NCI-H1417 (cell line): Measurements from ENCODE around the gene ZMYM3.
A peak's percentile ranks its signal among the peaks of the same experiment; 100 is the strongest.

Experiments used
- DNase-seq, 3 experiments: peaks; one replicate each; lab custom pipeline; 2025; lab: John Stamatoyannopoulos, UW

Gene ZMYM3

DNA sequence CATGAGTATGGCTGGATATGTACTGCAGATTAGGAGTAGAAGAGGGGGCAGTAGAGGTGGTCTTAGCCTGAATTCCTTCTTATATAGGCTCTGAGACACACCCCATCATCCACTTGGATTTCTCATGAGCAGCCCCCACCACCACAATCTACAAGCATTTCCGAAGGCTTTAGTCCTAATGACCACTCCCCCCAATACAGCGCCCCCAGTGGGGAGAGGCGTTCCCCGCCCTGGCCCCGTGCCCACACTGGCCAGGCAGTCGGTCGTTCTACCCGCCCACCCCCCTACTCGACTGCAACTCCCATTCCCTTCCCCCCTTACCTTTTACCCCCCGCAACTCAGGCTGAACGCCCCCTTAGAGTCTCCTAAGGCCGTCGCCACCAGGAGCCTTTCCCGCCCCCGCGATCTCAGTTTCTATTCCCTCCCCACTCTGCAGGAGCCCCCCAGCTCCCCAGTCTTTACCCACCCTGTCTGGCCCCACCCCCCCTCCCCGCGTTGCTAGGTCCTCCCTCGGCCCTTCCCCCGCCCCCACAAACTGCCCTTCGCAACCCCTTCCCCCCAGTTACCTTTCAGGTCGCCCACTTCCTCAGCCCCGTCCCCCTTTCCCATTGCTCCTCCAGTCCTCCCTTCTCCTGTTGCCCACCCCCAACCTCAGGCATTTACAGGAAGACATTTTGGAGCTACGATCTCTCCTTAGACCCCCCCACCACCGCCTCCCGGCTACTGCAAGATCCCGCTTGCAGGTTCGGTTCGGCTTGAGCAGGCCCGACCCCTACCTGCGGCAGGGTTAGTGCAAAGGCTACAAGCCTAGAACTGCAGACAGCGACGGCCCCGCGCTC, 468 bp downstream of the ZMYM3 start:
- peak; percentile 2 to 67 (median 33) for DNase-seq

DNA sequence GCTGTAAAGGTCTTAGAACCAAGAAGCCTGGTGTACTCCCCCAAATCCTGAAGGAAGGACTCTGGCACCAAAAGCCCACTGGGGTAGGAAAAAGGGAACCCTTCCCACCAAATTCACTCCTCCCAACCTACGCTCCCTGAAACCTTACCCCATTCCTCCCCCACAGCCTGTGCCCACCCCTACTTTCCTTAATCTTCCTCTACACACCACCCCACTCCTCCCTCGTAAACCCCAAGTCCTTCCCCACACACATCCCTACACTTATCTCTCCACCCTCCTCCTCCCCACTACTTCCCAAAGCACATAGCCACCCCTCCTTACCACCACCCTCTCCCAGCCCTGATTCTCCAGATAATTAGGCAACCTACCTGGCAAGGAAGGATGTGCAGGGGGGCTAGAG, 1.7 kb downstream of the ZMYM3 start:
- no peak for DNase-seq

DNA sequence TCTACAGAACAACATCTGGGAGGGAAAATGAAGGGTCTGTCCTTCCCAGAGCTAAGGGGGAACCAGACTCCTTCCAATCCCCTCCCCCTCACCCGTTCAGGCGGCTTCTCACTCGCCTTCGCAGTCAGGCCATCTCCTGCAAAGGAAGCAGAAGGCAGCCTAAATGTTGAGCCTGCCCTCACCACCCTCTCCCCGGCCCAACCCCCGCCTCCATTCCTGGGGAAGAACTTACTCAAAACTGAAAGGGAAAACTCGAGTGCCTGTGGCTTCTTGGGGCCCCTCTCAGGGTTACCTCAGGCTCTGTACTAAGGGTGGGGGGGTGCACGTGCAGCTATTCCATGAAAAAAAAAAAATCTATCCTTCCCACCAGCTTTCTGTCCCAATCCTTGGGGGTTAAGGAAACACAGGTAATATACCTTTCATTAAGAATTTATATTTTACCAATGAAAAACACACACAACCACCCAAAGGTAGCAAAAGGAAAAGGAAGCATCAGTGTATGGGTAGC, 2.4 kb downstream of the ZMYM3 start:
- DNase-seq: no peak

DNA sequence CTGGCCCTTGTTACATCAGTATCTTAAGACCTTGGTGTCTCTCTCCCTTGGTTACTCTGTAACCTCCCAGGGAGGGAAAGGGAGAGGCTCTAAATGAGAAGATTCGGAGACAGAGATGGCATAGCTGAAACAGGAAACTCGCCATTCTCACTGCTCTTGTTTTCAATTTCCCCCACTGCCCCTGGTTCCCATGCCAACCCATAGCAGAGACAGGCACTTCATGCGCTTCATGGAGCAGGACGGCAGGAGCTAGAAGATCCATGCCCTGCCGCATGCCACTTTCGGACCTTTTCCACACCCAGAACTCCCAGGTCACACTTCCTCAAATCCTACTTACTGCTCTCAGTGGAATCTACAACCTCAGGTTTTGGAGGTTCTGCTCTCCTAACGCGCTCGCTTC, 3.1 kb downstream of the ZMYM3 start:
- DNase-seq: no peak

DNA sequence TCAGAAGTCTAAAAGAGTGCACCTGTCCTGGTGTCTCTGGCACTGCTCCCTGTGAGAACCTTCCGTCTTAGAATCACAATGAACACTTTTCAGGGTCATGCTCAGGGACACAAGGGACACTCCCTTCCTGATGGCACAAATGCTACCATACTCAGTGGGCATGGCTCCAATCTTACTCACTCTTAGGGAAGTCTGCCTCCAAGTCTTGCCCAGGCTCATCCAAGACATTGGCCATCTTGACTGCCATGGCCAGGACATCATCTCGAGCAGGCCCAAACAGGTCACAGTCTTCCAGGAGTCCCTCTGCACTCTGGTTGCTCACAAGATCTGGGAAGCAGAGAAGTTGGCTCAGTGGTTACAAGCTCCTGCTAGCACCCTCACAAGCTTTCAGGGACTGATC, 8.8 kb downstream of the ZMYM3 start:
- DNase-seq: no peak

DNA sequence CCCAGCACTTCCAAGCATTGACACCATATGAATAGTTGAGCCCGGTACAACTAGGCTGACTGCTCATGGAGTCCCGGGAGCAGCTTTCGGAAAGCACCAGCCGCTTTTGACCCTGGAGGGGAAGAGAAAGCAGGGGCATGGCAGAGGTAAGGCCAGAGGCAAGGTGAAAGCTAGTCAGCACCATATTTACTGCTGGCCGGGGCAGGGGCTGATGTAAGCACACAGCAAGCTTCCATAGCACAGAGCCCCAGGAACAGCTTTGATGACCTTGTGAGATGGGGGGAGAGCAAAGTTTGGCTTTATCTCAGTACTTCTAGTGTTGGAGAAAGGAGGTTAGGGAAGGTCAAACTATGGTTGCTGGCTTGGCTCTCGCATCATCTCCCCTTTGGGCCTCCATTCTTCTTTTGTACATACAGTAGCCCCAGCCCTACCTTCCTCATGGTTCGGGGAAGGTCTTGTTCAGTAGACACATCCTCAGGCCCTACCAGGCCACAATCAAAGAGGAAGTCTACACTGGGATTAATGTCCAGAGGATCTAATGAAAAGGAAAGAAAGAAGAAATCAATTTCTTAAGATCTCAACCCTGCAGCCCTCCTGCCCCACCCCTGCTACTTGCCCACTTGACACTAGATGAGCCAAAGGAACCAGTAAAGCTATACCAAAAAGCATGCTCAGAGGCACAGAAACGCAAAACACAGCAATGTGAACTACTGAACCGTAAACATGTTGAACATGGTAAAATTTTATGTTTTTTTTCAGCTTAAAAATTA, 9.4 kb downstream of the ZMYM3 start:
- DNase-seq: no peak

DNA sequence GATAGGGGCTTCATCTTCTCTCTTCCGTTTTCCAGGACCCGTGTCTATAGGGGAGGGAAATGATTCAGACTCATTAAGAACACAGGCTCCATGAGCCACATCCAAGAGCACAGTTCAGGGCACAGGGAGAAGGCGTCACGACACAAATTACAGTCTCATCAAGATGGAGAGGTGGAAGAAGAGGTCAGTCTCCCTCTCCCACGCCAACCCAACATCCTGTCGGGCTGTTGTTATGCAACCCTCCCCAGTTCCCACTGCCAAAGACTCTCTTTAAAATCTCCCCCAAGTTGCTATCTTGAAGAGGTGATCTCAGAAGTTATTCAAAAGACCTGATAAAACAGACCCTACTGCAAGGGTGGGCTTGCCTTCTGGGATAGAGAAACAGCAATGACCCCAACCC, 12.6 kb downstream of the ZMYM3 start:
- no peak for DNase-seq

DNA sequence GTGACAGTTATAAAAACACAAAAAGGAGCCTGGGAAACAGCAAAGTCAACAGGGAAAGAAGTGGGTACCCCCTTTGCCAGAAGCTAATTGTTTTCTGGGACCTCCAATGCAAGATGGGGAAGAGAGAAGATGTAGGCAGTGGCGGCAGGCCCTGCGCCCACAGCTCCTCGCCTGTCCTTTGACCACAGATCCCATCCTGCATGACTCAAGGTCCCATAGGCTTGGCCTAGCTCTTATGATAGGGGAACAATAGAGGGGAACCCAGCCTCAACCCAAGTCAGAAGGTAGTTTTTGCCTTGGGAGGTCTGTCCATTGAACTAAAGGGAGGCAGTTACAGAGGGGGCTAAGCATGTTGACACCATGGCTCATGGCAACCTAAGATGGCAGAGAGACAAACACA, 14.2 kb downstream of the ZMYM3 start:
- DNase-seq: no peak

DNA sequence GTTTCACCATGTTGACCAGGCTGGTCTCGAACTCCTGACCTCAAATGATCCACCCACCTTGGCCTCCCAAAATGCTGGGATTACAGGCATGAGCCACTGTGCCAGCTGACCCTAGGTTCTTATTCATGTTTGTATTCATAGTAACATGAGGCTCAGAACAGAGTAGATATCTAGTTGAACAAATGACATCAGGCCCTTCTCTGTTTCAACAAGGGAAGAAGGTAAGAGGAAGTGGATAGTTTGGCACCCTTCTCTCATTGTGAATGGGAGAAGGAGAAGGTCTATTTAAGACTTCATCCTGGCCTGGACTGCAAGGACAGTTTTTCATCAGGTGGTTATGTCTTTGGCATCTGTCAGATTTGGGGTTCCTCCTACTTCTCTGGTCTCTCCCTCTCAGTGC, 17.1 kb downstream of the ZMYM3 start:
- no peak for DNase-seq

DNA sequence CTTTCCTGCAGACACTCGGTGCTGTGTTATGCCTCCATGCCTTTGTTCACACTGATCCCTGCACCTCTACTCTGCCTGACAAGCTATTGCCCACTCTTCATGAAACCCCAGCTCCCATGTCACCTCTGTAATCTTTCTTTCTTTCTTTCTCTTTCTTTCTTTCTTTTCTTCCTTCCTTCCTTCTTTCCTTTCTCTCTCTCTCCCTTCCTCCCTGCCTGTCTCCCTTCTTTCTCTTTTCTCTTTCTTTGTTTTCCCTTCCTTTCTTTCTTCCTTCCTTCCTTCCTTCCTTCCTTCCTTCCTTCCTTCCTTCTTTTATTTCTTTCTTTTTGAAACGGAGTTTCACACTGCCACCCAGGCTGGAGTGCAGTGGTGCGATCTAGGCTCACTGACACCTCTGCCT, 18.5 kb downstream of the ZMYM3 start:
- DNase-seq: no peak

DNA sequence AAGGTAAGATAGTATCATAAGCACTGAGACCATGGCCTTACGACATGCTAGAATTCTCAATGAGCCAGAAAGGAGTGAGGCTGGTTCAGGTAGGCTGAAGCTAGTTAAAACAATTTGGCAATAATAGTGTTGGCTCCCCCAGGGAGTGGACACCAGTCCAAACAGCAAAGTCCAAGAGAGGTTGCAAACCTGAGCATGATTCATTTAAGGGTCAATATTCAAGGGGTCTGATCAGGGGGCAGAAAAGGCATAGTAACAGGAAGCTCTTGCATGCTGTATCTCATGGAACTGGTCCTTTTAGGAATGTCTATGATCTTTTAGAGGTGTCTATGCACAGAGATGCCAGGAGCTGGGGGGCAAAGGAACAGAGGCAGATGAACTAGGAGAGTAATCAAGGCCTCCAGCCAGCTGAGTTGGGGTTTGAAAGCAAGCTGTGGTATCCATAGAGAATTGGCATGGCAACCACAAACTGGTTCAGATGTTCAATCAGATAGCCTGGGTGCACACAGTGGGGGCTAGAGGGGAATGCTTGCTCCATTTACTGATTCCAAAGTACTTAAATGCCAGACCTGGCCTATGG, 25.8 kb downstream of the ZMYM3 start:
- DNase-seq: no peak

DNA sequence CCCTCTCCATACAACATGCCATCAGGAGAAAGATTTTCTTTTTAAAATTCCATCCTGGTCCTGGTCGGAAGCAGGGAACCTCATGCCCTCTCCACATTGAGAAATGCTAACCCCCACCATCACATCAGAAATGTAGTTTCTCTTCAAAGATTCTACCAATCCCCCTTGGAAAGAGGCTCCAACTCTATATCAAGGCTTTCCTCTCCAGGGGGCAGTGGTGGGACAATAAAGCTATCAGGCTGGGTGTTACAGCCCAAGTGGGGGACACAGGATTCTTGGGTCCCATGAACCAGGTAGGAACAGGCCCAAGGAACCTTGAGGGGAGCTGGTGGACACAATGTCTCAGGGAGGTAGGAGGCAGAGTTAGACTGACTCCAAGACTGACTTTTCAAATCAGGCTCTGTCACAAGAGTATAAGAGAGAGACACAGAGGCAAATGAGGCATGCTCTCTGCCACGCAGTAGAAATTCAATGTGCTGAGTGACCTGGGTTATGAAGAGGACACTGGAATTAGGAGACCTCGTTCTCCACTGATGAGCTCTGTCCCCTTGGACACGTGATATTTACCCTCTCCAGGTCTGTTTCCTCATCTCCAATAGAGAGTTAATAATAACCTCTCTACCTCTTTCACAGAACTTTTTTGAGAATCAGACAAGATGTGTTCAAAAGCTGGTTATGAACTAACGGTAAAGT, 26.4 kb downstream of the ZMYM3 start:
- no peak for DNase-seq

DNA sequence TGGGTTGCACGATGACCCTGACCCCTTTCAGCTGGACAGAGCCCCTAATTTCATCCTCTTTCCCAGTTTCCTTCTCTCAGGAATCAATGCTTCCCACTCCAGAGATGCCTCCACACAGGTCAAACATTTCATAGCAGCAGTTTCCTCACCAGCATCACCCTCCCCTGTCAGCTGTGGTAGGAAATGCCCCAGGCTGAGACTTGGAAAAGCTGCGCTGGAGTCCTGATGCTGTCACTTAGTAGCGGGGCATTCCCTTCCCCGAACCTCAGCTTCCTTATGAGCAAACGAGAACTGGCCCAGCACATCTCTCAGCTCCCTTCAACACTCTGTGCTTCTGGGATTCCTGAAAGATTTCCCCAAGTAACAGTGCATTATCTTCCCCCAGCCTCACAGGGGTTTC, 28.3 kb downstream of the ZMYM3 start:
- DNase-seq: no peak

DNA sequence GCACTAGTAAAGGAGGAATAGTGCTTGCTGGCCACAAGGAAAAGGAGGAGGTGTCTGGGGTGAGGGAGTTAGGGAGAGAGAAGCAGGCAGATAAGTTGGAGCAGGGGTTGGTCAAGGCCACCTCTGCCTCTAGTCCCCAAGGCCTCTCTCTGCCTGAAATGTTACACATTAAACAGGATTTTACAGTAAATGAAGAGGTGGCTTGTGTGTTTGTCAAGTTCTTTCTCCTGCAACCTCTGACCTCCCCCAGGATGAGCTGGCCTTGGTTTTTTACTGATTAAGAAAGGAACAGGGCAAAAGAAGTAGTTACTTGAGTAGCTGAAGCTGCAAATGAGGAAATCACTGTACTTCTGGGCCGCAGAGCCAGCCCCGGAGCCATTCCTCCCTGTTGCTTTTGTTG, 28.9 kb downstream of the ZMYM3 start:
- DNase-seq: no peak

DNA sequence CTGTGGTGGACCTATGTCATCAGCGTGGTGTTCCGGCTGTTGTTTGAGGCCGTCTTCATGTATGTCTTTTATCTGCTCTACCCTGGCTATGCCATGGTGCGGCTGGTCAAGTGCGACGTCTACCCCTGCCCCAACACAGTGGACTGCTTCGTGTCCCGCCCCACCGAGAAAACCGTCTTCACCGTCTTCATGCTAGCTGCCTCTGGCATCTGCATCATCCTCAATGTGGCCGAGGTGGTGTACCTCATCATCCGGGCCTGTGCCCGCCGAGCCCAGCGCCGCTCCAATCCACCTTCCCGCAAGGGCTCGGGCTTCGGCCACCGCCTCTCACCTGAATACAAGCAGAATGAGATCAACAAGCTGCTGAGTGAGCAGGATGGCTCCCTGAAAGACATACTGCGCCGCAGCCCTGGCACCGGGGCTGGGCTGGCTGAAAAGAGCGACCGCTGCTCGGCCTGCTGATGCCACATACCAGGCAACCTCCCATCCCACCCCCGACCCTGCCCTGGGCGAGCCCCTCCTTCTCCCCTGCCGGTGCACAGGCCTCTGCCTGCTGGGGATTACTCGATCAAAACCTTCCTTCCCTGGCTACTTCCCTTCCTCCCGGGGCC, 29.7 kb downstream of the ZMYM3 start:
- DNase-seq: no peak

DNA sequence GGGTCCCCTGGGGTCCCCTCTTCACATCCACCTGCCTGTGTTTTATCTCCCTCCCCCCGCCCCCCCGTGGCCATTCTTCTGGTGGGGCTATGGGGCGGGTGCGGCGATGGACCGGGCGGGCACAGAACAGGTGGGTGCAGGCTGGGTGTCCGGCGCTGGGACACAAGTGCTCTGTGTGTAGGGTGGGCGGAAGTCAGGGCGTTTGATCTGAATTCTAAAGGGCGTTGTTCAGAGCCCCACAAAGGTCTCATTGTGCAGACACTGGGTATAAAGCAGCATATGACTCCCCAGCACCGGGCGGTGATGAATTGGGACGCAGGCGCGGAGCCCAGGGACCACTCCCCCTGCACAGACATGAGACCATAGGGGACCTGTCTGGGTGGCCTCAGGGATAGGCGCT, 31.0 kb downstream of the ZMYM3 start, which contains the start of gene GJB1:
Gene GJB1 (plus strand): TSS at position 296 of the 400 bp plus-strand sequence. CDS start 484 bp downstream, outside the sequence.
- DNase-seq: no peak

DNA sequence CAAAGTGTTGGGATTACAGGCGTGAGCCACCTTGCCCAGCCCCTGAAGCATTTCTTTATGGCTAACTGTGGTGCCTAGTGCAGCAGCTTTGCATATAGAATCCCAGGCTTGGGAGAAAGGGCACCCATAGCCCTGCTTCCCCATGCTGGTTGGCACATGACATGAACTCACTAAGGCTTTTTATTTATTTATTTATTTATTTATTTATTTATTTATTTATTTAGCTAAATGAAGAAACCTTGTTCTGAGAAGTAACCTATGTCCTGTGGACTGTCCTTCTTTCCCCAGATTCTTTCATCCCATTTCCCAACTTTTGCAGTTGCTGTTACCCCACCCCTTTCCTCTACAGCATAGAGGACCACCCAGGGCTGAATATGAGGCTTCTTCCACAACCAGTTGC, 32.8 kb downstream of the ZMYM3 start:
- no peak for DNase-seq

DNA sequence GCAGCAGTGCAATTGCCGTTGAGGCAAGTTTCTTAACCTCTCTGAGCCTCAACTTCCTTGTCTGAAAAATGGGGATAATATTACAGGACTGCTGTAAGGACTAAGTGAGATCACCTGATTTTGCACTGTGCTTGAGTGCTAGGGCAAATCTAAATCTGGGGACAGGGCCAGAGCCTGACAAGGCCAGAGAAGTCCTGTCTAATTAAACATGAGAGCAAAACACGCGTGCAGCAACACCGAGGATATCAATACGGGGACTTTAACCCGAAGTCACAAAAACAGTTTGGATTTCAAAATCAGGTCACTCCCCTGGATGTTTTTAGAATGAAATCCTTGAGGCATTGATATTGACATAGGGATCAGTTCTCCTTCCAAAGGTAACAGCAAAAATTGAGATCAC, 36.6 kb downstream of the ZMYM3 start:
- DNase-seq: no peak

DNA sequence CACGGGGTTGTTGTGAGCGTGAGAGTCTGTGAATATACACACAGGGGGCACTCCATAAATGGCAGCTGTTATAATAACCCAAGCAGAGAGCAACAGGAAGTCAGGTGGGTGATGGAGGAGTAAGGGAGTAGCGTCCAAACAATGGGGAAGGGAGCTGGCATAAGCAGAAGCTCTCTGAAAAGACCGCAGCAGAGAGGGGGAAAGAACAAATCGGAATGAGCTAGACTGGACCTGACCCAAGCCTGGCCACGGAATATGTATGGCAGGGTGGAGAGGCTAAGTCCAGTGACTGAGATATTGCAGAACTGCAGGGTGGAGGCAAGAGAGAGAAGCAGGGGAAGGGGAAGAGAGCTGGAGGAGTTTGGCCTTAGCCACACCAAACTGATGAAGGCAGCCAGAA, 37.5 kb downstream of the ZMYM3 start:
- peak in 2 of 3 experiments; percentile 64 to 83 for DNase-seq

DNA sequence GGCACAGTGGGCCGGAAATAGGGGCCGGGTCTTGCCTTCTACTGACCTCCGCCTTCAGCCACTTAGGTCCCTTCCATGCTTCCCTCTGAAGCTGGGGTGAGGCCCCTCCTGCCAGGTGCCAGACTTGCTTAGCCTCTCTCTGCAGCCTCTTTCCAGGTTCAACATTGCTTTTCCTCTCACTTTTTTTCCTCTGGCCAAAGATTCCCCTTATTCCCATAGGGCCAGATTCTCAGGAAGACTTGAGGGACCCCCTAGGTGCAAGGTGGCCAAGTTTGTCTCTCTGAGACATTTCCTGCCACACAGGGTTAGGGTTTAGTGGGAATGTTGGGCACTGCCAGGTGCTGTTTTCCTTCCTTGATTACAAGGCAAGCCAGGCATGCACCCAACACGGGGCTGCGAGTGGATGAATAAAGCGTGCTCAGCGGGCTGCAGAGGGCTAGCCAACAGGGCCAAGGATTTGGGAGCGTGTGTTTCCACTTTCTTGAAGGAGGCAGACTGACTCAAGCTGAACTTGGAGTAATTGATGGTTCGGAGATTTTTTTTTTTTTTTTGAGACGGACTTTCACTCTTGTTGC, 38.5 kb downstream of the ZMYM3 start:
- no peak for DNase-seq

DNA sequence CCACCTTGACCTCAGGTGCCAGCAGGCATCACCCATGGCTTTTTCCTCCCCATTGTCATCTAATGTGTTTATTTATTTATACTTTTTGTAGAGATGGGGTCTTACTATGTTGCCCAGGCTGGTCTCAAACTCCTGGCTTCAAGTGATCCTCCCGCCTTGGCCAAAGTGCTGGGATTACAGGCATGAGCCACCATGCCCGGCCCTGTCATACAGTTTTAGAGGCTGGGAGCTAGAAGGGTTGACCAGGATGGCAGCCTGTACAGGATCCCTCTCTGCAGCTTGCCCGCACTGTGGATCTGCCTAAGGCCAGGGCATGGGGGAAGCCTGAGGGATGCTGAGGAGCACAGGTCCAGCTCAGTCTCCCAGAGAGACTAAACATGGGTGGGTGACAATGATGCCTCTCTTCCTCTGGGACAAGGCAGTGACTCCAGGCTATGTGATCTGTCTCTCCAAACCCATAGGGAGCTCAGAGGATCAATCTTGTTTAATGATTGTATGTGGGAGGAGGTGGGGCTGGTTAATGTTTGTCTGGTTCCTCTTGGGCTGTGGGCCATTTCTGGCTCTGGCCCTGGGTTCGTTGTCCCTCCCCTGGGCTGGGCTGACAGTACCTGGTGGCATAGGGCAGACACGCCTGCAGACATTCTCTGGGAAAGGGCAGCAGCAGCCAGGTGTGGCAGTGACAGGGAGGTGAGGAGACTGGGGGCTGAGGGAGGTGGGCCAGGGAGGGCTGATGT, 39.2 kb downstream of the ZMYM3 start:
- no peak for DNase-seq
